Measurements from ENCODE around the gene TSHR. TPM values are rescaled to one million over a fixed set of nuclear protein-coding genes. Genes with fewer than 3 reads are reported as not detected.

The TSHR gene
- total and polyA plus RNA-seq, 2 of the 4 experiments (the other 2 are of a cell fraction) = not detected

- no peak overlapping the region for H3K9ac ChIP-seq (ENCODE audit: low read depth, low read length)
- no peaks in the 10 kb centered on the region for H4K20me1 ChIP-seq (ENCODE audit: insufficient read depth, low read length)
- H2BK15ac ChIP-seq (ENCODE audit: low read depth, low read length) = no peak overlapping the region
- H4K5ac ChIP-seq (ENCODE audit: low read depth, low read length) = no peak overlapping the region
- WGBS, 2 experiments (ENCODE audit: extremely low coverage in 2 of 2, insufficient read length in 1 of 2) = 57% methylated on average over 1 of the region's 5 CpGs; no CpG with 5 or more reads in 1 of the 2 experiments
- H3K27me3 ChIP-seq (ENCODE audit: control insufficient read depth, insufficient read depth, low read length) = no peaks in the 10 kb centered on the region
- H3K14ac ChIP-seq (replicated peaks; ENCODE audit: low read depth, low read length) = no peak overlapping the region
- H3K9me3 ChIP-seq (ENCODE audit: control insufficient read depth, insufficient read depth, low read length) = peaks cover 6% of the 10 kb centered on the region; the same call in 1 of the 2 replicates
- H4K8ac ChIP-seq (ENCODE audit: low read depth in 2 of 2, low read length in 2 of 2) = no peak overlapping the region
- BruUV-seq (replicated peaks) = no TSS peak
- H2BK20ac ChIP-seq (ENCODE audit: low read depth, low read length) = peak overlapping the region; percentile 49
- H3K4me3 ChIP-seq (ENCODE audit: insufficient read depth, low read depth, low read length) = no peak overlapping the region
- H3K36me3 ChIP-seq (ENCODE audit: control insufficient read depth, insufficient read depth, low read length) = no peaks in the 10 kb centered on the region
- H3K4me2 ChIP-seq (ENCODE audit: low read depth, low read length) = no peak overlapping the region
- H3K56ac ChIP-seq (ENCODE audit: extremely low read depth, insufficient read depth, low read length) = no peak overlapping the region
- H3K4ac ChIP-seq (ENCODE audit: low read depth, low read length) = peak overlapping the region; percentile 24
- H3K18ac ChIP-seq (ENCODE audit: low read depth, low read length) = no peak overlapping the region
- no peak overlapping the region for H2AK9ac ChIP-seq (replicated peaks; ENCODE audit: low read depth, low read length, poor library complexity)
- CTCF ChIA-PET = interaction anchor here (0.7 kb wide), 1 partner anchor 13 kb away, joined by 3 read pairs; no protein-coding TSS in a partner anchor
- peaks cover 15% of the 10 kb centered on the region for H3K4me1 ChIP-seq (ENCODE audit: control insufficient read depth, insufficient read depth, low read length)
- intact Hi-C loops (cut with micrococcal nuclease) = no loop called here
- H3K27ac ChIP-seq (ENCODE audit: insufficient read depth, low read length) = no peak overlapping the region
- ATAC-seq (ENCODE audit: low read depth) (no peak), DNase-seq (no peak)
- in situ Hi-C loops (cut with MboI; ENCODE audit: low sequenced_read_pairs) = no loop called here
- dilution Hi-C loops (cut with HindIII; ENCODE audit: low sequenced_read_pairs, unreplicated experiment) = no loop called here
- POLR2A ChIA-PET (ENCODE audit: unreplicated experiment) = interaction anchor here (0.8 kb wide), 1 partner anchor 291 kb away, joined by 3 read pairs; no protein-coding TSS in a partner anchor
- H3K79me1 ChIP-seq (ENCODE audit: low read depth in 1 of 2, low read length in 2 of 2) = peaks cover 26 to 67% of the 10 kb centered on the region in 2 experiments
- no peak overlapping the region for H2AFZ ChIP-seq (replicated peaks; ENCODE audit: low read length, poor library complexity)
- H3K9me1 ChIP-seq (ENCODE audit: insufficient read depth, low read length) = peaks cover 27% of the 10 kb centered on the region
- peak overlapping the region; percentile 50; the same call in 1 of the 2 replicates for H2AK5ac ChIP-seq (ENCODE audit: low read depth, low read length)
- H2BK5ac ChIP-seq (ENCODE audit: low read depth, low read length, poor library complexity, severe bottlenecking) = no peak overlapping the region
- no peak overlapping the region for H3K23ac ChIP-seq (ENCODE audit: low read depth, low read length)
- peak overlapping the region; percentile 22; the same call in 1 of the 2 replicates for H2BK120ac ChIP-seq (ENCODE audit: low read depth, low read length)
- TF ChIP-seq ELK1 (IDR thresholded peaks at IDR 0.05; ENCODE audit: borderline replicate concordance, low read depth, low read length) = no peak
- no peak for TF ChIP-seq MAFK (IDR thresholded peaks at IDR 0.05; ENCODE audit: low read depth, low read length)
- TF ChIP-seq RAD21 (IDR thresholded peaks at IDR 0.05; ENCODE audit: low read length) = no peak
- no peak for TF ChIP-seq FOS (IDR thresholded peaks at IDR 0.05; ENCODE audit: low read depth, low read length)
- H4K91ac ChIP-seq (ENCODE audit: insufficient read depth, low read depth, low read length) = no peak overlapping the region
Measured at GRCh38 chr14:80930095-80930494, 25.3 kb upstream of the TSHR start.
